Fibroblast of lung (primary cell): Measurements from ENCODE around the gene GPR108.
"Not testable (repeated sequence)": the region's sequence is repeated elsewhere in the genome, so short reads cannot be mapped to it uniquely, and the experiment has no call there.

Experiments used
- EZH2 ChIP-seq: IDR thresholded peaks from 2 replicates; pipeline ENCODE4 v1.5.1; 2012; ENCODE audit warnings: low read length, control low read depth, mild to moderate bottlenecking; ENCODE audit errors: missing control alignments
- TF ChIP-seq, protein P1 (sequence below), 2 donors: IDR thresholded peaks in 1 of 2; conservative IDR thresholded peaks in 1 of 2; 1 replicate in 1 of 2; 2 replicates in 1 of 2; pipeline ENCODE4 v1.5.1; 2011 to 2012; ENCODE audit warnings: low read length in 2 of 2, control low read depth in 1 of 2, inconsistent platforms in 1 of 2, low read depth in 1 of 2, mild to moderate bottlenecking in 1 of 2

DNA sequence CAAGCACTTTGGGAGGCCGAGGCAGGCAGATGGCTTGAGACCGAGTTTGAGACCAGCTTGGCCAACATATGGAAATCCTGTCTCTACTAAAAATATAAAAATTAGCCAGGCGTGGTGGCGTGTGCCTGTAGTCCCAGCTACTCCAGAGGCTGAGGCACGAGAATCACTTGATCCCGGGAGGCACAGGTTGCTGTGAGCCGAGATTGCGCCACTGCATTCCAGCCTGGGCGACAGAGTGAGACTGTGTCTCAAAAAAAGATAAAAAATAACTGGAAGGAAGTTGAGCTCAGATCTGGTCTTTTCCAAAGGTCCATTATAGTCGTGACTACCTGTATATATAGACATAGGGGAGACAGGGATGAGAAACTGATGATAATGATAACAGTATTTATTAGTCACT lies 11.2 kb upstream of the GPR108 start:
- TF ChIP-seq EZH2: not testable (repeated sequence)
- TF ChIP-seq, protein P1, sequence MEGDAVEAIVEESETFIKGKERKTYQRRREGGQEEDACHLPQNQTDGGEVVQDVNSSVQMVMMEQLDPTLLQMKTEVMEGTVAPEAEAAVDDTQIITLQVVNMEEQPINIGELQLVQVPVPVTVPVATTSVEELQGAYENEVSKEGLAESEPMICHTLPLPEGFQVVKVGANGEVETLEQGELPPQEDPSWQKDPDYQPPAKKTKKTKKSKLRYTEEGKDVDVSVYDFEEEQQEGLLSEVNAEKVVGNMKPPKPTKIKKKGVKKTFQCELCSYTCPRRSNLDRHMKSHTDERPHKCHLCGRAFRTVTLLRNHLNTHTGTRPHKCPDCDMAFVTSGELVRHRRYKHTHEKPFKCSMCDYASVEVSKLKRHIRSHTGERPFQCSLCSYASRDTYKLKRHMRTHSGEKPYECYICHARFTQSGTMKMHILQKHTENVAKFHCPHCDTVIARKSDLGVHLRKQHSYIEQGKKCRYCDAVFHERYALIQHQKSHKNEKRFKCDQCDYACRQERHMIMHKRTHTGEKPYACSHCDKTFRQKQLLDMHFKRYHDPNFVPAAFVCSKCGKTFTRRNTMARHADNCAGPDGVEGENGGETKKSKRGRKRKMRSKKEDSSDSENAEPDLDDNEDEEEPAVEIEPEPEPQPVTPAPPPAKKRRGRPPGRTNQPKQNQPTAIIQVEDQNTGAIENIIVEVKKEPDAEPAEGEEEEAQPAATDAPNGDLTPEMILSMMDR (conservative IDR thresholded peaks at IDR 0.05 in 1 of 2, IDR thresholded peaks at IDR 0.05 in 1 of 2; ENCODE audit: low read depth in 1 of 2, low read length in 2 of 2): not testable (repeated sequence)
